HG03097 (cell line): ENCODE results near the gene SNCG.
"Not testable (repeated sequence)": the region's sequence is repeated elsewhere in the genome, so short reads cannot be mapped to it uniquely, and the experiment has no call there.

ENCODE experiments used
- ATAC-seq: cut with Tn5 transposase; IDR thresholded peaks from one replicate; pipeline ENCODE4 v1.9.1; 2021; ENCODE audit not compliant: unreplicated experiment, low FRiP score

Gene SNCG

DNA sequence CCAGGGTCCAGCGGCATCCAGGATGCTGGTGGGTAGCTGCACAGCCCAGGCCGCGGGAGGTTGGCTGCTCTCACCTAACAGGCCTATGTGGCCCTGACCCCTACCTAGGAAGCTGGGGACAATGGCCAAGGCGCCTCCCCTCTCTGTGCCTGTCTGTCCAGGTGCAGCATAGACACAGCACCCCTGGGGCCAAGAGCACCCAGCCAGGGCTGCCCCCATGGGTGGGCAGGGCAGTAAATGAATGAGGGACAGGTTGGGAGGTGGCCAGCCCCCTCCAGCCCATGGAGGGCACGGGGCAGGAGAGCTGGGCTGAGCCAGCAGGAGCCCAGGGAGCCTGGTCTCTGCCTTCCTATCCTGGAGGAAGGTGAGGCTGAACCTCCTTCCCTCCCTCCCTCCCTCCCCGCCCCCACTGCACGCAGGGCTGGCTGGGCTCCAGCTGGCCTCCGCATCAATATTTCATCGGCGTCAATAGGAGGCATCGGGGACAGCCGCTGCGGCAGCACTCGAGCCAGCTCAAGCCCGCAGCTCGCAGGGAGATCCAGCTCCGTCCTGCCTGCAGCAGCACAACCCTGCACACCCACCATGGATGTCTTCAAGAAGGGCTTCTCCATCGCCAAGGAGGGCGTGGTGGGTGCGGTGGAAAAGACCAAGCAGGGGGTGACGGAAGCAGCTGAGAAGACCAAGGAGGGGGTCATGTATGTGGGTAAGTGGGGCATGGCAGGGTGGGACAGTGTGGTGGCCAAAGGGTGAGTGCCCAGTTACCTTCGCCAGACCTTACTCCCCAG lies at the start of gene SNCG:
SNCG (plus strand) TSS at position 484 of the 785 bp plus-strand sequence; CDS start at position 583, 99 bp downstream.
- no peak for ATAC-seq

DNA sequence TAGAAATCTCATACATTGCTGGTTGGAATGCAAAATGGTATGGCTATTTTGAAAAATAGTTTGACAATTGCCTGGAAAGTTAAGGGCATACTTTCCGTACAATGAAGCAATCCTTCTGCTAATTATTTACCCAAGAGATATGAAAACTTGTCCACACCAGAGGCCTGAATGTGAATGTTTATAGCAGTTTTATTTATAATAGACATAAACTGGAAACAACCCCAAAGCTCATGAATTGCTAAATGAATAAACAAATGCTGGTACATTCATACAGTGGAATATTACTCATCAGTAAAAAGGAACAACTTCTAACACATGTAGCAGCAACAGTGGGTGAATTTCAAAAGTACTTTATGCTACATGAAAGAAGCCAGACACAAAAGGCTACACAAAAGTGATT lies 43.7 kb upstream of the SNCG start:
- no peak for ATAC-seq

GRCh38 chr10:86918022-86918471 lies 40.4 kb upstream of the SNCG start:
- no peak for ATAC-seq

DNA sequence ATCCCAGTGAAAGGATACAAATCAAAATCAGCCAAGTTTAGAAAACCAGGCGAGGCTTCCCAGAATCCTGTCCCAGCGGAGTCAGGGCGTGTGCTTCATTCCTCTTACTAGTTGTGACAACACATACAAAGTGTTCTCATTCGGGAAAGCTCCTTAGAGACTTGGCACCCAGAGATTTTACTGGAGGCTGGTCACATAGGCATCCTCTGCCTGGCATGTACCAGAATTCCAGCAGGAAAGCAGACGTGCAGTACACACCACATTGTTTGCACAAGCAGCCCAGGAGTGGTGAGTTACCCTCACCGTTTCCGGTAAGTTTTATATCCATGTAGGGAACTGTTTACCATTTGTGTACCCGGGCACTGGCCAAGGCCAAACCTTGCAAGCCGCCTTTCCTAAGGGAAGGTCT lies 35.8 kb upstream of the SNCG start:
- no peak for ATAC-seq

DNA sequence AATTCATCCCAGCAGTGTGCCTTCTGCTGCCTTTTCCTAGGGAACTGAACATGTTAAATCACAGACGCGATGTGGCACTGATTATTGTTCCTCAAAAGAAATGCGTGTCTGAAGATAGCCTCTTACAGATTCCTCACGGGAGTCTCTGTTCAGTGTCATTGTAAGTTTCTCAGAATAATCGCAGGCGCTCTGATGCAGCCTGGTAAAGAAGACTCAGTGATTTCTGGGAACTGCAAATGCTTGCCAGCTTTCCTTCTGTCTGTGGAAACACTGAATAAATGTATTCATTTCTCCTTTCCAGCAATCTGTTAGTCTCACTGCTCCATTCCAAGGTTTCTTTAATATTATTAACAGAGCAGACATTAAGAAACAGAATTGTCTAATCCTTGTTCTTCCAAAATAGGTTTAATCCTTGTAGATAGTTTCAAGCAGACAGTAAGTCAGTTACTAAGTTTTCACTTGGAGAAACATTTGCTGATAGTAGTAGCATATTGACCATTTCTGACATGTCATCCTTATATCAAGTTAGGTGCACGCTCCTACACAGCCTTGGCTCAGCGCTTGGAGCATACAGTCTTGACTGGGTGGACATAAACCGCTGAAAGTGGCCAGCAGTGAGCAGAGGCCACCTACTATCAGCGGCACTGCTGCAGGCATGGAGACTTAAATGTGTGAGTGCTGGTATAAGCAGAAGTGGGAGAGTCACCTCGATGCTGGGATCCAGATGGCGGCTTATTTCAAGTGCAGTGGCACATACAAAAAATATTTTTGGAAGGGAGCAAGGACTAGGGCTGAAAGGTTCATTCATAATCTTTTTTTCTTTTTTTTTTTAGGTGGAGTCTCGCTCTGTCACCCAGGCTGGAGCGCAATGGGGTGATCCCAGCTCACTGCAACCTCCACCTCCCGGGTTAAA lies 28.7 kb upstream of the SNCG start:
- ATAC-seq: no peak

GRCh38 chr10:86931872-86932271 lies 26.5 kb upstream of the SNCG start:
- ATAC-seq: no peak

DNA sequence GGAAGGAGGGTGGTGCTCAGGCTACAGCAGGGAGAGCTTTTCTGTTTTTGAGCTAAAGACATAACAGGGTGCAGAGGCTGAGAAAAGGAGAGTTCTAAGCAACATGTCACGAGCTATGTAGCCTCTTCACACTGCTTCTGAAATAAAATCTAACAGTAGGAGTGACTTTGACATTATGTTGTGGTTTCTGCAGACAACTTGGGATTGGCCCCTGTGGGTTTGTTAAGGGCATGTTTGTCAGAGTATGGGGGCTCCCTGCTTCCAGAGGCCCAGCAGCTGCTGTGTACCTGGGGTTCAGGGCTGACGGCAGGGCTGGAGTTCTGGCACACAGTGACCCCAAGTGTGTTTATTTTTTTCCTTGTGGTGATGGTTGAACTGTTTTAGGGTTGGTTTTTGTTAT lies 25.7 kb upstream of the SNCG start:
- no peak for ATAC-seq

- ATAC-seq: not testable (repeated sequence)
Observed at GRCh38 chr10:86934162-86934711, 24.2 kb upstream of the SNCG start.

DNA sequence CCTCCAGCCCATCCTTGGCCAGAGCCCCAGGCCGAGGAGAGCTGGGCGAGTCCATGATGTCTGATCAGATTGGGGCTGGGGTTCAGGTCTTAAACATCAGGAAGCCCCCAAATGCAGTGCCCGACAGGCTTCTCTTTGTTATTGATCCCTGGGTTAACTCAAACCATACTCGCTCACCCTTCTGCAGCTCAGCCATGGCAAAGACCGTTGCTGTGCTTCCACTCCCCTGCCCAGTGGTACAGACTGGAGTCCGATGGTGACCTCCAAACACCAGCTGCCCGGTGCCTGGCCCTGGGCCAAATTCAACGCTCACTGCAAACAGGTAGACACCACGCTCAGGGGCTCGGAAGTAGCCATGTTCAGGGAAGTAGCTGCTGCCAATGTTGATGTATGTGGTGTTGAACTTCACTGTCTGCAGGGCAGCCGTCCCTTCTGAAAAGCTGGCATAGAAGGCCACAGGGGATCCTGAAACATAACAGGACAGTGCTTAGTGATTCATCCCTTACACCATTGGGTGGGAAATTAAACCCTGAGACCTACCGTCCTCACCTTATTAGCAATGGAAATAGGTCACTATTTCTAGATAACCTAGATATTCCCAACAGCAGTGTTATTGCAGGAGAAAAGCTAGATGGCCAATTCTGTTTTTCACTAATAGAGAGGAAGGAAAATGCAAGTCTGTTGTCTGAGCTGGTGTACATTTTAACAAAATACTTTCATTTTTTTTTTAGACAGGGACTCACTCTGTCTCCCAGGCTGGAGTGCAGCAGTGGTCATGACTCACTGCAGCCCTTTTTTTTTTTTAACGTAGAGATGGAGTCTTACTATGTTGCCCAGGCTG lies 21.5 kb upstream of the SNCG start:
- no peak for ATAC-seq

- ATAC-seq: no peak
Observed at GRCh38 chr10:86937502-86938154, 20.8 kb upstream of the SNCG start.

DNA sequence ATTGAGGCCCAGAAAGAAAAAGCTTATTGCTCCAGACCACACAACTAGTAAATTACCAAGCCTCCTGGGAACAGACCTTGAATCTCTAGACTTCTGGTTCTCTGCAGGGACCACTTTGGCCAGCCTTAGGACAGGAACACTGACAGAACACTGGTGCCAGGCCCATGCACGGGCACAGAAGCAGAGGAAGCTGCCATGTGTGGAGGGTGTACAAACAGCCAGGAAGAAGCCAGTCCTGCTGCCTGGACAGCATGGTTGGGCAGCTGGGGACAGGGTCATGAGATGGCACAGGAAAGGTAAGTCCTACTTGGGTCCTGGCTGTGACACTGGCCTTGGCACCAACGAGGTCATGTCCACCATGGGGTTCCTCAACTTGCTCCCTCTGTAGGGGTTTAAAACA lies 20.1 kb upstream of the SNCG start:
- no peak for ATAC-seq

GRCh38 chr10:86940076-86940475 lies 18.3 kb upstream of the SNCG start:
- not testable (repeated sequence) for ATAC-seq

DNA sequence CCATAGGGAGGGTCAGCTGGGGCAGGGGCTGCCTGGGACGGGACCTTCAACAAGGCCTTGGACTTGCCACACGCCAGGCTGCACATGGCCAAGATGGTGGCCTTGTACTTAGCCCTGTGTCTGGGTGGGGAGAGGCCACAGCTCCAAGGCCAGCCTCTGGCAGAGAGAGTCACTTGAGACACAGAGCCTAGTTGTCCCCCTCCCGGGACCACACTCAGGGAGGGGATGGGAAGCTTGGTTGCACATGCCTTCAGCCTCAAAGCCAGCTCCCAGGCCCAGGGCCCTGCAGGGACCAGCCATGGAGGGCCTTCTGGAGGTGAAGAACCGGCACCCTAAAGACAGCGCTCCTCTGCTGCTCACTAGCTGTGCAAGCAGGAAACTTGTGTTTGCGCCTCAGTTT lies 17.7 kb upstream of the SNCG start:
- ATAC-seq: no peak

DNA sequence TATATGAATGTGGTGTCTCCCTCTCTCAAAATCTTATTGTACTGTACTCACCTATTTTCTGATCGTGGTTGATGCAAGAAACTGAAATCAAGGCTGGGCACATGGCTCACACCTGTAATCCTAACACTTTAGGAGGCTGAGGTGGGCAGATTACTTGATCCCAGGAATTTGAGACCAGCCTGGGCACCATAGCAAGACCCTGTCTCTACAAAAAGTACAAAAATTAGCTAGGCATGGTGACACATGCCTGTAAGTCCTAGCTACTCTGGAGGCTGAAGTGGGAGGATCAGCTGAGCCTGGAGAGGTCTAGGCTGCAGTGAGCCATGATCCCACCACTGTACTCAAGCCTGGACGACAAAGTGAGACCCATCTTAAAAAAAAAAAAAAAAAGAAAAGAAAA lies 17.0 kb upstream of the SNCG start:
- no peak for ATAC-seq

GRCh38 chr10:86941991-86942421 lies 16.4 kb upstream of the SNCG start:
- ATAC-seq: no peak

GRCh38 chr10:86942441-86943315 lies 15.7 kb upstream of the SNCG start:
- ATAC-seq: no peak

GRCh38 chr10:86943316-86944030 lies 14.9 kb upstream of the SNCG start:
- ATAC-seq: no peak

- ATAC-seq: no peak
Observed at GRCh38 chr10:86944031-86944419, 14.4 kb upstream of the SNCG start.
